IMR-90 (cell line): Measurements from ENCODE around the gene PRKCSH. TPM values are rescaled to one million over a fixed set of nuclear protein-coding genes. Genes with fewer than 3 reads are reported as not detected.
"Not testable (repeated sequence)": the region's sequence is repeated elsewhere in the genome, so short reads cannot be mapped to it uniquely, and the experiment has no call there.

Experiments used
- ATAC-seq: fragments of 200-7000 bp; cut with Tn5 transposase; 2 replicates; pipeline ENCODE4 v1.9.1; 2020; ENCODE audit warnings: low read depth, mild to moderate bottlenecking, moderate library complexity
- BruUV-seq: library from RNA; stranded (reverse); fragments of 400-500 nt; replicated peaks from 2 replicates; lab custom pipeline; 2021; lab: Mats Ljungman, UMichigan
- CTCF ChIA-PET: fragments of 300-600 bp; formaldehyde crosslinking; extraction: SDS; loops from one replicate; lab custom pipeline; 2021; ENCODE audit warnings: antibody characterized with exemption; lab: Yijun Ruan, JAX
- POLR2A ChIA-PET: fragments of 300-600 bp; sonication (Branson Sonifier 250); formaldehyde crosslinking; loops from one replicate; lab custom pipeline; 2022; ENCODE audit warnings: antibody characterized with exemption; ENCODE audit not compliant: unreplicated experiment; lab: Charles Lee
- DNase-seq: peaks from one replicate; pipeline ENCODE4 v3.0.0; 2013
- H2AFZ ChIP-seq: replicated peaks from 2 replicates; pipeline ENCODE3; 2013; ENCODE audit warnings: low read length, mild to moderate bottlenecking; ENCODE audit not compliant: poor library complexity
- H2AK5ac ChIP-seq: 2 replicates; pipeline ENCODE4 v1.6.1; 2013; ENCODE audit warnings: low read depth, low read length, inconsistent platforms
- H2AK9ac ChIP-seq: replicated peaks from 2 replicates; pipeline ENCODE3; 2013; ENCODE audit warnings: mild to moderate bottlenecking, low read depth, low read length, moderate library complexity; ENCODE audit not compliant: poor library complexity
- H2BK120ac ChIP-seq: 2 replicates; pipeline ENCODE4 v1.6.1; 2013; ENCODE audit warnings: low read depth, low read length, inconsistent platforms
- H2BK15ac ChIP-seq: 3 replicates; pipeline ENCODE4 v1.6.1; 2013; ENCODE audit warnings: low read depth, low read length, inconsistent platforms
- H2BK20ac ChIP-seq: 2 replicates; pipeline ENCODE4 v1.6.1; 2013; ENCODE audit warnings: low read depth, mild to moderate bottlenecking, inconsistent platforms, low read length, moderate library complexity
- H2BK5ac ChIP-seq: 2 replicates; pipeline ENCODE4 v1.6.1; 2013; ENCODE audit warnings: mild to moderate bottlenecking, low read depth, low read length, inconsistent platforms; ENCODE audit not compliant: poor library complexity, severe bottlenecking
- H3K14ac ChIP-seq: replicated peaks from 2 replicates; pipeline ENCODE4 v1.6.1; 2013; ENCODE audit warnings: low read depth, low read length, inconsistent platforms
- H3K18ac ChIP-seq: 2 replicates; pipeline ENCODE4 v1.6.1; 2013; ENCODE audit warnings: low read depth, low read length, control low read depth
- H3K23ac ChIP-seq: 2 replicates; pipeline ENCODE4 v1.6.1; 2013; ENCODE audit warnings: low read depth, low read length, inconsistent platforms
- H3K27ac ChIP-seq: 2 replicates; pipeline ENCODE4 v1.5.1; 2013; ENCODE audit warnings: mild to moderate bottlenecking, control low read depth, low read length; ENCODE audit not compliant: insufficient read depth
- H3K27me3 ChIP-seq: 2 replicates; pipeline ENCODE4 v1.6.1; 2013; ENCODE audit warnings: low read length; ENCODE audit not compliant: control insufficient read depth, insufficient read depth
- H3K36me3 ChIP-seq: 2 replicates; pipeline ENCODE4 v1.6.1; 2013; ENCODE audit warnings: low read length, mixed read lengths; ENCODE audit not compliant: control insufficient read depth, insufficient read depth
- H3K4ac ChIP-seq: 2 replicates; pipeline ENCODE4 v1.6.1; 2013; ENCODE audit warnings: low read depth, low read length, inconsistent platforms
- H3K4me1 ChIP-seq: 2 replicates; pipeline ENCODE4 v1.6.1; 2013; ENCODE audit warnings: low read length, mixed read lengths; ENCODE audit not compliant: control insufficient read depth, insufficient read depth
- H3K4me2 ChIP-seq: 2 replicates; pipeline ENCODE4 v1.6.1; 2013; ENCODE audit warnings: low read depth, mild to moderate bottlenecking, control low read depth, low read length, moderate library complexity
- H3K4me3 ChIP-seq: 2 replicates; pipeline ENCODE4 v1.5.1; 2013; ENCODE audit warnings: low read depth, mild to moderate bottlenecking, control low read depth, low read length, moderate library complexity; ENCODE audit not compliant: insufficient read depth
- H3K56ac ChIP-seq: 2 replicates; pipeline ENCODE4 v1.6.1; 2013; ENCODE audit warnings: low read length, inconsistent platforms; ENCODE audit not compliant: insufficient read depth; ENCODE audit errors: extremely low read depth
- H3K79me1 ChIP-seq, 2 experiments: 2 replicates each; pipeline ENCODE4 v1.6.1; 2013; ENCODE audit warnings: low read length in 2 of 2, inconsistent platforms in 1 of 2, low read depth in 1 of 2
- H3K9ac ChIP-seq: 2 replicates; pipeline ENCODE4 v1.6.1; 2013; ENCODE audit warnings: low read depth, low read length, control low read depth
- H3K9me1 ChIP-seq: 2 replicates; pipeline ENCODE4 v1.6.1; 2013; ENCODE audit warnings: low read length, inconsistent platforms; ENCODE audit not compliant: insufficient read depth
- H3K9me3 ChIP-seq: 2 replicates; pipeline ENCODE4 v1.6.1; 2013; ENCODE audit warnings: low read length; ENCODE audit not compliant: control insufficient read depth, insufficient read depth
- H4K20me1 ChIP-seq: 2 replicates; pipeline ENCODE4 v1.6.1; 2013; ENCODE audit warnings: low read length, inconsistent platforms; ENCODE audit not compliant: insufficient read depth
- H4K5ac ChIP-seq: 2 replicates; pipeline ENCODE4 v1.6.1; 2013; ENCODE audit warnings: mild to moderate bottlenecking, low read depth, low read length, control low read depth
- H4K8ac ChIP-seq, 2 experiments: 2 replicates each; pipeline ENCODE4 v1.6.1; 2013; ENCODE audit warnings: low read depth in 2 of 2, low read length in 2 of 2, control low read depth in 1 of 2, inconsistent platforms in 1 of 2
- H4K91ac ChIP-seq: 2 replicates; pipeline ENCODE4 v1.6.1; 2013; ENCODE audit warnings: low read depth, low read length, inconsistent platforms; ENCODE audit not compliant: insufficient read depth
- WGBS, 2 experiments: methylation state at CpG; one replicate each; pipeline versions ENCODE4 v1.1.5 to v1.1.7; 2013; ENCODE audit warnings: missing lambda C conversion rate in 2 of 2; ENCODE audit not compliant: insufficient read length in 1 of 2; ENCODE audit errors: extremely low coverage in 2 of 2; 5-methylcytosine and 5-hydroxymethylcytosine counted together
- dilution Hi-C: fragments of 300-500 bp; cut with HindIII; formaldehyde crosslinking; loops from one replicate; pipeline ENCODE4 v1.14.3; 2018; ENCODE audit warnings: low sequenced_read_pairs; ENCODE audit not compliant: unreplicated experiment
- in situ Hi-C: fragments of 300-500 bp; cut with MboI; formaldehyde crosslinking; loops from 3 replicates; pipeline ENCODE4 v1.14.3; 2019; ENCODE audit warnings: low sequenced_read_pairs, inconsistent platforms, mixed read lengths
- intact Hi-C: fragments of 100-400 bp; cut with micrococcal nuclease; formaldehyde crosslinking; loops from 2 replicates; pipeline ENCODE4 v1.10.0; 2022
- polyA plus RNA-seq, 3 experiments: library from polyadenylated mRNA; depleted of rRNA; stranded (reverse); fragments of >200 nt; gene quantifications; 2 replicates each; pipeline ENCODE4 v1.2.3, GENCODE V29; 2012; ENCODE audit warnings: low replicate concordance in 1 of 3
- total RNA-seq: library from RNA; depleted of rRNA; stranded (reverse); fragments of >200 nt; gene quantifications from 2 replicates; pipeline ENCODE4 v1.2.3, GENCODE V29; 2012

Gene PRKCSH
- total and polyA plus RNA-seq, 2 of the 4 experiments (the other 2 are of a cell fraction) = 36.0 to 252 TPM

GRCh38 chr19:11433526-11433925 is 1.9 kb upstream of the PRKCSH start:
- CTCF ChIA-PET = interaction anchor here (0.6 to 1.1 kb wide), 3 partner anchors 51 to 233 kb away, joined by 3 to 4 read pairs (median 3); no protein-coding TSS in a partner anchor

More at GRCh38 chr19:11433526-11433925, 1.9 kb upstream of the PRKCSH start:
- H4K8ac ChIP-seq, H3K14ac ChIP-seq, H2BK5ac ChIP-seq, DNase-seq, BruUV-seq, ATAC-seq, H2AK5ac ChIP-seq, H3K27ac ChIP-seq, H3K18ac ChIP-seq, H3K27me3 ChIP-seq, H3K4me3 ChIP-seq, H3K56ac ChIP-seq, in situ Hi-C loops, H2AFZ ChIP-seq, H3K9ac ChIP-seq, H2BK15ac ChIP-seq, H2AK9ac ChIP-seq, H4K20me1 ChIP-seq, H3K23ac ChIP-seq, H3K4me2 ChIP-seq, H3K4me1 ChIP-seq, H3K4ac ChIP-seq, dilution Hi-C loops, H4K91ac ChIP-seq, H2BK20ac ChIP-seq, H4K5ac ChIP-seq, intact Hi-C loops, H2BK120ac ChIP-seq, POLR2A ChIA-PET, H3K9me3 ChIP-seq: not testable (repeated sequence)
- H3K79me1 ChIP-seq = peaks cover 13 to 22% of the 10 kb centered on the region in 2 experiments; a peak in 3 of 4 replicates
- peaks cover 12% of the 10 kb centered on the region for H3K9me1 ChIP-seq
- no CpG with 5 or more reads among the region's 3 CpGs for WGBS, 2 experiments
- H3K36me3 ChIP-seq = peaks cover 14% of the 10 kb centered on the region
